ENCODE data around the gene PSMG3.

The PSMG3 gene

DNA sequence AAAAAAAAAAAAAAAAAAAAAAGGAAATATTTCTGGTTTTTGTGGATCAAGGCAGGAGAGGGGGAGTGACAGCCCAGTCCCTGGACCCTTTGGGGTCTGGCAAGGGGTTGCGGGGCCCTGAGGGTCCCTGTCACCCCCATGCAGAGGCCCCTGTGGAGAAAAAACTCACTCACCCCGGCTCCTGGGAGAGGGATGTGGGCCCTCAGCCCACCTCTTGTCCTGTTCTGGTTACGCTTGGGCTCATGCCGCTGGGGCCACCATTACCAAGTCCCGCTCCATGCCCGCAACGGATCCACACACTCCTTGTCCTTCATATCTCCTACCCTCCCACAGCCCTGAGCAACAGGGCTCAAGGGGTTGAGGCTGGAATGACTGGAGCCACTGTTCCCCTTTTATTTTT lies 12.8 kb downstream of the PSMG3 start:
- no peaks in the 10 kb centered on the region for H3K9me3 ChIP-seq (ENCODE audit: control insufficient read depth, insufficient read depth, low read length)
- no peak overlapping the region for H3K4me3 ChIP-seq (ENCODE audit: low read depth, low read length)
- H3K27ac ChIP-seq (ENCODE audit: low read depth, low read length): no peak overlapping the region
- no peak overlapping the region for H3K9ac ChIP-seq (ENCODE audit: low read depth, low read length)
- H3K4me1 ChIP-seq (ENCODE audit: control insufficient read depth, insufficient read depth, low read length): peaks cover 11% of the 10 kb centered on the region
- H3K27me3 ChIP-seq (ENCODE audit: control insufficient read depth, insufficient read depth, low read length): no peaks in the 10 kb centered on the region
- no peaks in the 10 kb centered on the region for H3K36me3 ChIP-seq (ENCODE audit: control insufficient read depth, insufficient read depth, low read length)

DNA sequence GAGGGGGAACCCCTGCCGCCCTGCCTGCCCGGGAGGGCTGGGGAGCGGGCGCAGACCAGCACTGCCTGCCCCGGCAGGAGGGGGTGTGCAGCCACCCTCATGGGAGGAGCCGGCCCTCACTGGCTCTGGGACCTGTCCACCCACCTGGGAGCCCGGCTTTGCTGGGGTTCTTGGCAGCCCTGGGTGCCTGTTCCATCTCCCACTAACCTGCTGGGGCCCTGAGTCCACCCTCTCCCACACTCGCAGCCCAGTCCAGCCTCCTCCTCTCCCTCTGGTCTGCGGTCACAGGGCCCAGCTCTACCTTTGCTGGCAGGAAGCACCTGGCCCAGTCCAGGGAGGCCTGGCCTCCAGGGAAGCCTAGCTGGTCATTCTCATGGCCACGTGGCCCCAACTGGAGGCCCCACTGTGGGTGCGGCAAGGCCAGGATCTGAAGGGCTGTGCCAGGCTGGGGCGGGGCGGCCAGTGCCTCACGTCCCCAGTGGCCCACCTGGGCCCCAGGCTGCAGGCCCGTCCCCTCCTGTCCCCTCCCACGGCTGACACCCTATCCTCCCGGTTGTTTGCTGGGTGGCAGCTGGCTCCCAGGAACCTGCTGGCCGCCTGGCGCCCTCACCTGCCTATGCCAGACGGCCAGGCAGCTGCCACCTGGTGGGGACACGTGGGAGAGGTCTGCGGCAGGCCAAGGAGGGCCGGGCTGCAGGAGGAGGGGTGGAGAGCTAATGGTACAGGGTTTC lies 13.9 kb downstream of the PSMG3 start, which contains the start of gene TMEM184A:
Gene TMEM184A, minus strand, starts transcription at position 393 of the 731 bp plus-strand sequence. CDS start 721 bp downstream, outside the sequence.
- peaks cover 11% of the 10 kb centered on the region for H3K4me1 ChIP-seq (ENCODE audit: control insufficient read depth, insufficient read depth, low read length)
- no peaks in the 10 kb centered on the region for H3K36me3 ChIP-seq (ENCODE audit: control insufficient read depth, insufficient read depth, low read length)
- no peak within 1 kb of the TSS for H3K4me3 ChIP-seq (ENCODE audit: low read depth, low read length)
- no peaks in the 10 kb centered on the region for H3K9me3 ChIP-seq (ENCODE audit: control insufficient read depth, insufficient read depth, low read length)
- peak within 1 kb of the TSS; percentile 65 for H3K27ac ChIP-seq (ENCODE audit: low read depth, low read length)
- no peaks in the 10 kb centered on the region for H3K27me3 ChIP-seq (ENCODE audit: control insufficient read depth, insufficient read depth, low read length)
- H3K9ac ChIP-seq (ENCODE audit: low read depth, low read length): no peak within 1 kb of the TSS

- Histone ChIP-seq H3K9ac (ENCODE audit: low read depth, low read length) (no peak overlapping the region), H3K9me3 (ENCODE audit: control insufficient read depth, insufficient read depth, low read length) (no peaks in the 10 kb centered on the region), H3K4me3 (ENCODE audit: low read depth, low read length) (no peak overlapping the region), H3K4me1 (ENCODE audit: control insufficient read depth, insufficient read depth, low read length) (peaks cover 11% of the 10 kb centered on the region), H3K36me3 (ENCODE audit: control insufficient read depth, insufficient read depth, low read length) (no peaks in the 10 kb centered on the region), H3K27ac (ENCODE audit: low read depth, low read length) (peak overlapping the region; percentile 65), H3K27me3 (ENCODE audit: control insufficient read depth, insufficient read depth, low read length) (no peaks in the 10 kb centered on the region)
These were observed 14.6 kb downstream of the PSMG3 start for GRCh38 chr7:1555046-1555812.

DNA sequence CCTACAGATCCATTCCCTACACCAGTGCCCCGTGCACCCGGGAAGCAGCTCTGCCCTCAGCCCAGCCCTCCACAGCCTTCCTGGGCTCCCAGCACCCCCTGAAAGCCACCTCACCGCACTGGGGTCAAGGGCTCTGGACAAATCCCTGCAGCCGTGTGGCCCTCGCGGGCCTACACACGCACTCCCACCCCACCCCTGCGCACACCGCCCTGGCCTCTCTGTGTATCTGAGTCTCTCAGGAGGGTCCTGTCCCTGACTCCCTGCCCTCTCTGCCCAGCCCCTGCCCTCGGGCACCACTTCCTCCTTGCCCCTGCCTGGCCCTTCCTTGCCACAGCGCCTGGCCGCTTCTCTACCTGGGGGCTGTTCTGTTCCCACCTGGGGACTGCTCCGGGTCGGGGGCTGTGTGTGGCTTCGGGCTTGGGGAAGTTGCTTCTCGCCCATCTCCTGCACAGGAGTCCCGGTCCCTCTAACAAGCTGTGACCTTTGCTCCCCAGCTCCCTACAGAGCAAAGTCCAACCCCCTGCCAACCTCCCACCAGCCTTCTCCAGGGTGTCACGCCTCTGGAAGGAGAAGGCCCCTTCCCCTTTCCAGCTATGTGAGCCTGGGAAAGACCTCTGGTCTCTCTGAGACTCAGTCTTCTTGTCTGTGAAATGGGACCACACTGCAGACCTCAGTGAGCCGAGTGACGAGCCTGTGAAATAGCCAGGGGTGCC lies 15.3 kb downstream of the PSMG3 start:
- H3K9ac ChIP-seq (ENCODE audit: low read depth, low read length): no peak overlapping the region
- H3K27ac ChIP-seq (ENCODE audit: low read depth, low read length): no peak overlapping the region
- H3K36me3 ChIP-seq (ENCODE audit: control insufficient read depth, insufficient read depth, low read length): no peaks in the 10 kb centered on the region
- H3K4me3 ChIP-seq (ENCODE audit: low read depth, low read length): no peak overlapping the region
- H3K27me3 ChIP-seq (ENCODE audit: control insufficient read depth, insufficient read depth, low read length): no peaks in the 10 kb centered on the region
- no peaks in the 10 kb centered on the region for H3K9me3 ChIP-seq (ENCODE audit: control insufficient read depth, insufficient read depth, low read length)
- peaks cover 11% of the 10 kb centered on the region for H3K4me1 ChIP-seq (ENCODE audit: control insufficient read depth, insufficient read depth, low read length)

DNA sequence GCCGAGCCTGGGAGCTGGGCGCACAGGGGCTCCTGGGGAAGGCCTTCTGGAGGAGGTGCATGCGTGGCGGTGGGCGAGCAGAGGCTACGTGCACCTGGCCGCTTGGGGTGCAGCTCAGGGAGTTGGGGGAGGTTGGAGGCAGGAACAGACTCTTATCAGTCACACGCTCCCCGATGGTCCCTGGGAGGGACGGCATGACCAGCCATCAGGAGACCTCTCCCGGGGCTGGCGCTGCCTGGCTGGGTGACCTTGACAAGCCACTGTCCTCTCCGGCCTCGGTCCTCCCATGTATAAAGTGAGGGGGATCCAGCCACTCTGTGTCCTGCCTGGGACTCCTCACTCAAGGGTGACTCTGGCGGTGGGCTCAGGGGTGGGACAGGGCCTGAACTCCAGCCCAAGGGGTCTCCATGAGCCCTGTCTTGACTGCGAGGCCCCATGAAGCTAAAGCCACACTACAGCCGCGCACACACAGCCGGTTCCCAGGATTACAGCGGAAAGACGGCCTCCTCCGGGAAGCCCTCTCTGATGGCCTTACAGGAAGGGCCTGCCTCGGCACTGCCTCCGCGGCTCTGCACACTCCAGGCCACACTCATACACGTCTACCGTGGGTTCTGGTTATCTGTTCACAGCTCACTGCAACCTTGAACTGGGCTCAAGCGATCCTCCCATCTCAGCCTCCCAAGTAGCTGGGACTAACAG lies 16.2 kb downstream of the PSMG3 start:
- Histone ChIP-seq H3K36me3 (ENCODE audit: control insufficient read depth, insufficient read depth, low read length) (no peaks in the 10 kb centered on the region), H3K9ac (ENCODE audit: low read depth, low read length) (no peak overlapping the region), H3K4me3 (ENCODE audit: low read depth, low read length) (no peak overlapping the region), H3K4me1 (ENCODE audit: control insufficient read depth, insufficient read depth, low read length) (peaks cover 11% of the 10 kb centered on the region), H3K9me3 (ENCODE audit: control insufficient read depth, insufficient read depth, low read length) (no peaks in the 10 kb centered on the region), H3K27ac (ENCODE audit: low read depth, low read length) (no peak overlapping the region), H3K27me3 (ENCODE audit: control insufficient read depth, insufficient read depth, low read length) (no peaks in the 10 kb centered on the region)

DNA sequence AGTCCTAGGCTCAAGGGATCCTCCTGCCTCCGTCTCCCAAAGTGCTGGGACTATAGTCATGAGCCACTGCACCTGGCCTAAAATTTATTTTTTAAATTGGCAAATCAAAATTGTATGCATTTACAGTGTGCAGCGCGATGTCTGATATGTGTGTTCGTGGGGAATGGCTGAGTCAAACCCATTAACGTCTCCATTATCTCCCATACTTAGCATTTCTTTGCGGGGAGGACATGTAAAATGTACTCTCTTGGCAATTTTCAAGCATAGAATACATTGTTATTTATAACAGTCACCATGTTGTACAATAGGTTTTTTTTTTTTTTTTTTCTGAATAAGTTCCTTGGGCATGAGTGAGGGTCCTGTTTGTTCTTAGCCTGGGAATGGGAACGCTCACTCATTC lies 17.6 kb downstream of the PSMG3 start:
- Histone ChIP-seq H3K4me1 (ENCODE audit: control insufficient read depth, insufficient read depth, low read length) (peaks cover 11% of the 10 kb centered on the region), H3K36me3 (ENCODE audit: control insufficient read depth, insufficient read depth, low read length) (no peaks in the 10 kb centered on the region), H3K27me3 (ENCODE audit: control insufficient read depth, insufficient read depth, low read length) (no peaks in the 10 kb centered on the region), H3K9me3 (ENCODE audit: control insufficient read depth, insufficient read depth, low read length) (no peaks in the 10 kb centered on the region), H3K27ac (ENCODE audit: low read depth, low read length) (no peak overlapping the region), H3K9ac (ENCODE audit: low read depth, low read length) (no peak overlapping the region), H3K4me3 (ENCODE audit: low read depth, low read length) (no peak overlapping the region)

GRCh38 chr7:1550846-1551155 lies 19.0 kb downstream of the PSMG3 start:
- H3K27me3 ChIP-seq (ENCODE audit: control insufficient read depth, insufficient read depth, low read length): no peaks in the 10 kb centered on the region
- H3K4me3 ChIP-seq (ENCODE audit: low read depth, low read length): no peak overlapping the region
- no peaks in the 10 kb centered on the region for H3K36me3 ChIP-seq (ENCODE audit: control insufficient read depth, insufficient read depth, low read length)
- no peak overlapping the region for H3K27ac ChIP-seq (ENCODE audit: low read depth, low read length)
- H3K9me3 ChIP-seq (ENCODE audit: control insufficient read depth, insufficient read depth, low read length): no peaks in the 10 kb centered on the region
- no peak overlapping the region for H3K9ac ChIP-seq (ENCODE audit: low read depth, low read length)
- H3K4me1 ChIP-seq (ENCODE audit: control insufficient read depth, insufficient read depth, low read length): peaks cover 8% of the 10 kb centered on the region

DNA sequence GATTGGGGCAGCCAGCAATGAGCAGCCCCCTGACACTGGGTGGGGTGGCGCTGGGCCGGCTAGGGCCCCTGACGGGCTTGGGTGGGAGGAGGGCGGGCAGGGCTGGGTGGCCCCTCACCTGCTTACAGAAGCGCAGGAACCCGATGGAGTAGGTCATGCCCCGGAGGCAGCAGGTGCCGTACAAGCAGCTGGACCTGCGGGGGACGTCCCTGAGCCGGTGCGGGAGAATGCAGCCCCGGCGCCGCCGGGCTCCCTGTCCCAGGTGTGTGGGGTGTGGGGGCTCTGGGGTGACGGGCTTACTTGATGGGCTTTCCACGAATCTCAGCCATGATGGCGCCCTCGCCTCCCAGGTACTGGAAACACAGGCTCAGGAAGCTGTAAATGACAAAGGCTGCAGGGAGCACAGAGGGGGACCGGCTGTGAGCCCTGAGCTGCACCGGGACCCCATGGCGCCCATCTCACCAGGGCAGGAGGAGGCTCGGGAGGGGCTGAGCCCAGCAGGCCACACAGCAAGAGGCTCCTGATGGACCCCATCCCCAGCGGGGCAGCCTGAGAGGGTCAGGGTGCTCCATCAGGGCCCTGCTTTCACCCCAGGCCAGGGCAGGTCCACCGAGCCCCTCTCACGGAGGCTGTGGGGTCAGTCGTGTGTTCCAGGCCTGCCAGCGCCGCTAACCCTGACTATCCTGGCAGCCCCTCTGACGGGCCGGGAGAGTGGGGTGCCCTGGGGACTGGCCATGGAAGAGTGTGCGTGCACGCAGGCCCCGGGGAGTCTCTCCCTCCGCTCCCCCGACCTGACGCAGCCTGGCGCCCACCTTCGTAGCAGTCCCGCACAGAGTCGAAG lies 19.6 kb downstream of the PSMG3 start:
- no peaks in the 10 kb centered on the region for H3K27me3 ChIP-seq (ENCODE audit: control insufficient read depth, insufficient read depth, low read length)
- H3K9ac ChIP-seq (ENCODE audit: low read depth, low read length): no peak overlapping the region
- no peak overlapping the region for H3K27ac ChIP-seq (ENCODE audit: low read depth, low read length)
- H3K9me3 ChIP-seq (ENCODE audit: control insufficient read depth, insufficient read depth, low read length): no peaks in the 10 kb centered on the region
- peaks cover 2% of the 10 kb centered on the region; the same call in 1 of the 2 replicates for H3K4me1 ChIP-seq (ENCODE audit: control insufficient read depth, insufficient read depth, low read length)
- no peaks in the 10 kb centered on the region for H3K36me3 ChIP-seq (ENCODE audit: control insufficient read depth, insufficient read depth, low read length)
- no peak overlapping the region for H3K4me3 ChIP-seq (ENCODE audit: low read depth, low read length)

GRCh38 chr7:1549357-1550004 lies 20.4 kb downstream of the PSMG3 start:
- Histone ChIP-seq H3K4me1 (ENCODE audit: control insufficient read depth, insufficient read depth, low read length) (no peaks in the 10 kb centered on the region), H3K9ac (ENCODE audit: low read depth, low read length) (no peak overlapping the region), H3K27me3 (ENCODE audit: control insufficient read depth, insufficient read depth, low read length) (no peaks in the 10 kb centered on the region), H3K27ac (ENCODE audit: low read depth, low read length) (no peak overlapping the region), H3K36me3 (ENCODE audit: control insufficient read depth, insufficient read depth, low read length) (no peaks in the 10 kb centered on the region), H3K4me3 (ENCODE audit: low read depth, low read length) (no peak overlapping the region), H3K9me3 (ENCODE audit: control insufficient read depth, insufficient read depth, low read length) (no peaks in the 10 kb centered on the region)

DNA sequence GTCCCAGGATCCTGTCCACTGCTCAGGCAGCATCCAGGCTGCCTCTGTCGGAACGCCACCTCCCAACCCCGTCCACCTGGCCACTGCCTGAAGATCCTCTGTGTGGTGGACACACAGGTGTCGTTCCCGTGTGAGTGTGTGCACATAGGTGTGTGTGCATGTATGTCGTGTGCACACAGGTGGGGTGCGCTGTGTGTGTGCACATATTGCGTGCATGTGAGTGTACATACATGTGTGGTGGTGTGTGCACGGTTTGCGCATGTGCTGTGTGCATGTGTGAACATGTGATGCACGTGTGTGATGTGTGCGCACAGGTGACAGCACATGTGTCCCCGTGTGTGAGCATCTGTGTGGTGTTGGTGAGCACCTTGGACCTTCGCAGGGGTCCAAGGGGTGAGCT lies 20.9 kb downstream of the PSMG3 start:
- H3K27me3 ChIP-seq (ENCODE audit: control insufficient read depth, insufficient read depth, low read length): no peaks in the 10 kb centered on the region
- no peaks in the 10 kb centered on the region for H3K4me1 ChIP-seq (ENCODE audit: control insufficient read depth, insufficient read depth, low read length)
- no peaks in the 10 kb centered on the region for H3K9me3 ChIP-seq (ENCODE audit: control insufficient read depth, insufficient read depth, low read length)
- H3K27ac ChIP-seq (ENCODE audit: low read depth, low read length): no peak overlapping the region
- no peaks in the 10 kb centered on the region for H3K36me3 ChIP-seq (ENCODE audit: control insufficient read depth, insufficient read depth, low read length)
- no peak overlapping the region for H3K4me3 ChIP-seq (ENCODE audit: low read depth, low read length)
- H3K9ac ChIP-seq (ENCODE audit: low read depth, low read length): no peak overlapping the region
